Uterus (tissue), 2 donors: Measurements from ENCODE around the gene SH3TC1.

ENCODE experiments used
- POLR2A ChIP-seq, 2 donors: fragments of 450-650 bp; IDR thresholded peaks; one replicate each; pipeline ENCODE4 v1.6.1; 2016; ENCODE audit warnings: antibody characterized with exemption in 2 of 2, mild to moderate bottlenecking in 1 of 2, moderate library complexity in 1 of 2
- TF ChIP-seq, protein P1 (sequence below), 4 experiments: fragments of 200-600 bp in 2 of 4; fragments of 450-650 bp in 2 of 4; sonication (generic) in 2 of 4; IDR thresholded peaks; one replicate each; pipeline ENCODE4 v1.5.1; 2016 to 2019; ENCODE audit warnings: antibody characterized with exemption in 4 of 4, mild to moderate bottlenecking in 2 of 4, moderate library complexity in 1 of 4

DNA sequence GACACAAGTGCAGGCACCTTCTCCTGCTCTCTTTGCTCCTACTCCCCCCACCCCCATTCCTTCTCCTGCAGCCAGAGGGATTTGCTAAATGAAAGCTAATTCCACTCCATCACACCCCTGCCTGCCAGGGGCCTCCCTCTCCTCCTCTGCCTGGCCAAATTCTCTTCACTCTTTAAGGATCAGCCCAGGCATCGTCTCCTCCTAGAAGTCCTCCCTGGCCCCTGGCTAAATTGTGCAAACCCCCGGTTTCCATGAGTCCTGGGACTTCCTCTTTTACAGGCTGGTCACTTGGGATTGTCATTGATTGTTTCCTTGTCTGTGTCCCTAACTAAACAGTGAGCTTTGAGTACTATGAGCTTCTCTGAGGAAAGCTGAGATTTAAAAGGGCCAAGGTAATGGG, 31.8 kb upstream of the SH3TC1 start:
- TF ChIP-seq POLR2A (IDR thresholded peaks at IDR 0.05): no peak
- TF ChIP-seq, protein P1, sequence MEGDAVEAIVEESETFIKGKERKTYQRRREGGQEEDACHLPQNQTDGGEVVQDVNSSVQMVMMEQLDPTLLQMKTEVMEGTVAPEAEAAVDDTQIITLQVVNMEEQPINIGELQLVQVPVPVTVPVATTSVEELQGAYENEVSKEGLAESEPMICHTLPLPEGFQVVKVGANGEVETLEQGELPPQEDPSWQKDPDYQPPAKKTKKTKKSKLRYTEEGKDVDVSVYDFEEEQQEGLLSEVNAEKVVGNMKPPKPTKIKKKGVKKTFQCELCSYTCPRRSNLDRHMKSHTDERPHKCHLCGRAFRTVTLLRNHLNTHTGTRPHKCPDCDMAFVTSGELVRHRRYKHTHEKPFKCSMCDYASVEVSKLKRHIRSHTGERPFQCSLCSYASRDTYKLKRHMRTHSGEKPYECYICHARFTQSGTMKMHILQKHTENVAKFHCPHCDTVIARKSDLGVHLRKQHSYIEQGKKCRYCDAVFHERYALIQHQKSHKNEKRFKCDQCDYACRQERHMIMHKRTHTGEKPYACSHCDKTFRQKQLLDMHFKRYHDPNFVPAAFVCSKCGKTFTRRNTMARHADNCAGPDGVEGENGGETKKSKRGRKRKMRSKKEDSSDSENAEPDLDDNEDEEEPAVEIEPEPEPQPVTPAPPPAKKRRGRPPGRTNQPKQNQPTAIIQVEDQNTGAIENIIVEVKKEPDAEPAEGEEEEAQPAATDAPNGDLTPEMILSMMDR (IDR thresholded peaks at IDR 0.05): no peak
